Osteoblast (primary cell): Measurements from ENCODE around the gene CISTR. TPM values are rescaled to one million over a fixed set of nuclear protein-coding genes. Genes with fewer than 3 reads are reported as not detected.

Source experiments
- DNase-seq: peaks from one replicate; pipeline ENCODE4 v3.0.0; 2011; ENCODE audit warnings: low spot score, mixed read lengths; ENCODE audit not compliant: insufficient read length; ENCODE audit errors: missing footprints
- H2AFZ ChIP-seq: 2 replicates; pipeline ENCODE4 v1.6.0; 2011; ENCODE audit warnings: mild to moderate bottlenecking, low read length
- H3K27ac ChIP-seq: 2 replicates; pipeline ENCODE4 v1.5.1; 2011; ENCODE audit warnings: mild to moderate bottlenecking, low read depth, low read length, moderate library complexity
- H3K27me3 ChIP-seq: 2 replicates; pipeline ENCODE4 v1.6.0; 2012; ENCODE audit warnings: mild to moderate bottlenecking, control low read depth, inconsistent platforms, low read length, moderate library complexity; ENCODE audit not compliant: insufficient read depth
- H3K36me3 ChIP-seq: 2 replicates; pipeline ENCODE4 v1.5.1; 2011; ENCODE audit warnings: mild to moderate bottlenecking, low read length, control low read depth, moderate library complexity; ENCODE audit not compliant: insufficient read depth
- H3K4me1 ChIP-seq: 2 replicates; pipeline ENCODE4 v1.5.1; 2011; ENCODE audit warnings: mild to moderate bottlenecking, low read length, control low read depth, moderate library complexity; ENCODE audit not compliant: insufficient read depth
- H3K4me2 ChIP-seq: 2 replicates; pipeline ENCODE4 v1.6.0; 2011; ENCODE audit warnings: mild to moderate bottlenecking, low read length; ENCODE audit not compliant: insufficient read depth
- H3K4me3 ChIP-seq: fragments of 200-600 bp; sonication (generic); 3 replicates; pipeline ENCODE4 v1.5.1; 2012; ENCODE audit warnings: mild to moderate bottlenecking, low read length, inconsistent platforms; ENCODE audit not compliant: insufficient read depth
- H3K79me2 ChIP-seq: 2 replicates; pipeline ENCODE4 v1.6.0; 2012; ENCODE audit warnings: mild to moderate bottlenecking, low read length, control low read depth, inconsistent platforms; ENCODE audit not compliant: insufficient read depth
- H3K9me3 ChIP-seq: 2 replicates; pipeline ENCODE4 v1.5.1; 2011; ENCODE audit warnings: low read depth, low read length, control low read depth
- H4K20me1 ChIP-seq: 2 replicates; pipeline ENCODE4 v1.6.0; 2012; ENCODE audit warnings: mild to moderate bottlenecking, low read length, control low read depth; ENCODE audit not compliant: insufficient read depth
- total RNA-seq: library from RNA; depleted of rRNA; stranded (reverse); fragments of >200 nt; gene quantifications from 2 replicates; pipeline ENCODE4 v1.2.3, GENCODE V29; 2012
- TF ChIP-seq, protein P1 (sequence below): IDR thresholded peaks from 2 replicates; pipeline ENCODE4 v1.5.1; 2011; ENCODE audit warnings: mild to moderate bottlenecking, low read depth, low read length, moderate library complexity; ENCODE audit errors: extremely low read depth

The CISTR gene
- total RNA-seq = not detected in 2 replicates

DNA sequence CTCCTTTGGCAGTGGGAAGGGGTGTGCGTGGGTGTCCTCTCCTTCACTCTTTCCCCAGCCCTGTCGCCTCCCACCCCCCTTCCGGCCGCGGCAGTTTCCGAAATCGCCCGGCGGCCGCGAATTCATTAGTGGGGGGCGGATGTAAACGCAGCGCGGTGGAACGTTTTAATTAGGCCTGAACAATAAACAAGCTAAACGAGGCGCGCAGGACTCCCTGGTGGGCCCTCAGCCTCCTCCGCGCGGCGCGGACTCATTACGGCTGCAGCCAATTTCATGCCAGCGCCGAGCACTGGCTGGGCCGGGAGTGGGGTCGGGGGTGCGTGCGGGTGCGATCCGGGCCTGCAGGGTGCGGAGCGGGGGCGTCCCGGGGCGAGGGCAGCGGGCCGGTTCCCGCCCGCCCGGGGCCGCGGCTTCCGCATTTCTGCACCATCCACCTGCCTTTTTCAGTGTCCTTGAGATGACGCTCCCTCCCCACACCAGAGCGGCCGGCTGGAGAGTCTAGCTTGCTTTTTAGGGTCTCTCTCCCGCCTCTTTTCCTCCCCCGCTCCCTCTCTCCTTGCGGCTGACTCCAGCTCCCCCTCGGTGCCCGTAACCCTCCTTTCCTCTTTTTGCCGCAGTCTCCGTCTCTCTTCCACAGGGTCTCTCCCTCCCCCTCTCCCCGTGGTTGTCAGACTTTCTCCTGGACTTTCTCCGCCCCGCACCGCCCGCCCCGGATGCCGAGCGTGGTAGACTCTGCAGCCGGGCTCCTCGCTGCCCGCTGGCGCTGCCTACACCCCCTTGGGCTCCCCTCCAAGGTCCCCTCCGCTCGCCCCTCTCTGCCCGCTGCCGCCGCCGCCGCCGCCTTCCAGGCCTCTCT, at the start of gene CISTR:
CISTR (minus strand) TSS at position 644 of the 856 bp plus-strand sequence.
- Histone ChIP-seq H3K36me3 (no peaks in the 10 kb centered on the region), H3K9me3 (no peaks in the 10 kb centered on the region), H3K4me1 (peaks cover 15% of the 10 kb centered on the region), H3K27me3 (peaks cover 96% of the 10 kb centered on the region), H3K27ac (no peak within 1 kb of the TSS), H3K4me2 (peak within 1 kb of the TSS; percentile 66), H2AFZ (peak within 1 kb of the TSS; percentile 76), H3K4me3 (peak within 1 kb of the TSS; percentile 60), H4K20me1 (no peaks in the 10 kb centered on the region), H3K79me2 (no peaks in the 10 kb centered on the region)
- no peak for DNase-seq
- TF ChIP-seq, protein P1, sequence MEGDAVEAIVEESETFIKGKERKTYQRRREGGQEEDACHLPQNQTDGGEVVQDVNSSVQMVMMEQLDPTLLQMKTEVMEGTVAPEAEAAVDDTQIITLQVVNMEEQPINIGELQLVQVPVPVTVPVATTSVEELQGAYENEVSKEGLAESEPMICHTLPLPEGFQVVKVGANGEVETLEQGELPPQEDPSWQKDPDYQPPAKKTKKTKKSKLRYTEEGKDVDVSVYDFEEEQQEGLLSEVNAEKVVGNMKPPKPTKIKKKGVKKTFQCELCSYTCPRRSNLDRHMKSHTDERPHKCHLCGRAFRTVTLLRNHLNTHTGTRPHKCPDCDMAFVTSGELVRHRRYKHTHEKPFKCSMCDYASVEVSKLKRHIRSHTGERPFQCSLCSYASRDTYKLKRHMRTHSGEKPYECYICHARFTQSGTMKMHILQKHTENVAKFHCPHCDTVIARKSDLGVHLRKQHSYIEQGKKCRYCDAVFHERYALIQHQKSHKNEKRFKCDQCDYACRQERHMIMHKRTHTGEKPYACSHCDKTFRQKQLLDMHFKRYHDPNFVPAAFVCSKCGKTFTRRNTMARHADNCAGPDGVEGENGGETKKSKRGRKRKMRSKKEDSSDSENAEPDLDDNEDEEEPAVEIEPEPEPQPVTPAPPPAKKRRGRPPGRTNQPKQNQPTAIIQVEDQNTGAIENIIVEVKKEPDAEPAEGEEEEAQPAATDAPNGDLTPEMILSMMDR = no peak

DNA sequence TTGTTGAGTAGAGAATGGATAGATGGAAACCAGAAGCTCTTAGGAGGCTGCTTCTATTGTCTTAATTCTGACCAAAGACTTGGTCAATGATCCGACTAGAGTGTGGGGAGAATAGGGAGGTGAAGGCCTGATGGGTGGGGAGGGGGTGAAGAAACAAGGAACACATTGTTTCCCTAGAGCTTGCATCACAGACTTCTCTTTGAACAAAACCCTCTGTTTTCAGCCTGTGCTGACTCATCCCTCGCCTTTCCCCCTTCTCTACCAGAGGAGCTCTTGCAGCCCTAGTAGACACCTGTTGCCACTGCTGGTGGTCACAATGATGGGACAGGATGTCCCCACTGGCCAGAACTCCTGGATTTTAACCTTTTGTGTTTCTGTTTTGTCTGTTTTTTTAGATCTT, 46.8 kb upstream of the CISTR start:
- Histone ChIP-seq H3K27ac (no peak overlapping the region), H3K9me3 (no peaks in the 10 kb centered on the region), H3K4me3 (no peak overlapping the region), H4K20me1 (no peaks in the 10 kb centered on the region), H2AFZ (no peak overlapping the region), H3K36me3 (no peaks in the 10 kb centered on the region), H3K4me1 (no peaks in the 10 kb centered on the region), H3K4me2 (no peak overlapping the region), H3K27me3 (peaks cover 84% of the 10 kb centered on the region), H3K79me2 (no peaks in the 10 kb centered on the region)
- TF ChIP-seq, protein P1 = no peak
- no peak for DNase-seq

DNA sequence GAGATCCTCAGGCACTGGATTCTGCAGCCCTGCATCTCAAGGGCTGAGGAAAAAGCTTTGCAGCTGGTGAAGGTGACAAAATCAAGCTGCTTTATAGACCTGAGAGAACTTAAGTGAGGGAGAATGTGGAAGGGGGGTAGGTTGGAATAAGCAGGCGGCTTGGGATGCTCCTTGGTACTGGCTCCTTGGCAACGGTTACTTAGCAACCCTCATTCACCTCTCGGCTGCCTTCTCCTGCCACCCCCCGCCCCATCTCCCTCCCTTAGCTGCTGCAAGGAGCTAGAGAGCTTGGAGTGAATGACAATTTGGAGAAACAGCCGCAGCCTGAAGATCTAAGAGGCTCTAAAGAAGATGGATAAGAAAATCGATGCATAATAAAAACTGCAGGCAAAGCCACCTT, 44.1 kb upstream of the CISTR start:
- Histone ChIP-seq H3K27me3 (peaks cover 79% of the 10 kb centered on the region), H3K79me2 (no peaks in the 10 kb centered on the region), H3K4me2 (no peak overlapping the region), H4K20me1 (no peaks in the 10 kb centered on the region), H3K4me1 (no peaks in the 10 kb centered on the region), H3K27ac (no peak overlapping the region), H2AFZ (no peak overlapping the region), H3K4me3 (no peak overlapping the region), H3K9me3 (no peaks in the 10 kb centered on the region), H3K36me3 (no peaks in the 10 kb centered on the region)
- no peak for DNase-seq
- TF ChIP-seq, protein P1 = no peak

DNA sequence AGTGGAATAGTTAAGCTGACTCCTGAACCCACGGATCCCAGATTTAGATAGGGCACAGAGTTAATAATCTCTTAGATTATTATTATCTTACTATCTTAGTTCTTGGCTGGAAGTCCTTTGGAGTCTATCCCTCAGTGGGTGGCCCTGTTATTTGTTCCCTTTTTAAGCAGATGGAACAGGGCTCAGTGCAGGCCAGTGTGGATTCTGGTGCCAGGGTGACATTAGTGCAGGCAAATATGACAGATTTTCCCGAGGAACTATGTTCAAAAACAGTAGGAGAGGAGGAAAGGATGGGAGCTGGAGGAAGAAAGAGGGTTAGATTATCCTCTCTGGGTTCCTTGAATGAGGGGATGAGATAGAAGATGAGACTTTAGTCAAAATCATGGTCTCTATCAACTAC, 41.4 kb upstream of the CISTR start:
- H3K27ac ChIP-seq = no peak overlapping the region
- no peaks in the 10 kb centered on the region for H4K20me1 ChIP-seq
- no peak overlapping the region for H3K4me3 ChIP-seq
- no peak for DNase-seq
- no peaks in the 10 kb centered on the region for H3K4me1 ChIP-seq
- no peak overlapping the region for H2AFZ ChIP-seq
- H3K79me2 ChIP-seq = no peaks in the 10 kb centered on the region
- TF ChIP-seq, protein P1 = no peak
- H3K27me3 ChIP-seq = peaks cover 76% of the 10 kb centered on the region
- no peaks in the 10 kb centered on the region for H3K9me3 ChIP-seq
- no peaks in the 10 kb centered on the region for H3K36me3 ChIP-seq
- no peak overlapping the region for H3K4me2 ChIP-seq
